Measurements from ENCODE around the gene TBL1X.

- TF ChIP-seq CTCF (conservative IDR thresholded peaks at IDR 0.05) (no peak), ZFX (IDR thresholded peaks at IDR 0.05) (no peak)
These were observed 31.3 kb upstream of the TBL1X start for GRCh38 chrX:9433596-9433995.
